ENCODE data around the gene GGT6.

Gene GGT6

GRCh38 chr17:4513113-4514032, 47.0 kb downstream of the GGT6 start:
- H3K4me3 ChIP-seq (ENCODE audit: low read depth, low read length) = no peak overlapping the region
- TF ChIP-seq CTCF (conservative IDR thresholded peaks at IDR 0.05; ENCODE audit: low read depth, low read length) = no peak
- no peak for DNase-seq (ENCODE audit: low read depth)

- TF ChIP-seq CTCF (conservative IDR thresholded peaks at IDR 0.05; ENCODE audit: low read depth, low read length) = no peak
- no peak overlapping the region for H3K4me3 ChIP-seq (ENCODE audit: low read depth, low read length)
- DNase-seq (ENCODE audit: low read depth) = no peak
Observed at GRCh38 chr17:4512156-4513112, 47.9 kb downstream of the GGT6 start.

GRCh38 chr17:4511199-4511932, 49.0 kb downstream of the GGT6 start:
- H3K4me3 ChIP-seq (ENCODE audit: low read depth, low read length) = no peak overlapping the region
- DNase-seq (ENCODE audit: low read depth) = no peak
- no peak for TF ChIP-seq CTCF (conservative IDR thresholded peaks at IDR 0.05; ENCODE audit: low read depth, low read length)

GRCh38 chr17:4510618-4510941, 49.8 kb downstream of the GGT6 start:
- no peak overlapping the region for H3K4me3 ChIP-seq (ENCODE audit: low read depth, low read length)
- no peak for TF ChIP-seq CTCF (conservative IDR thresholded peaks at IDR 0.05; ENCODE audit: low read depth, low read length)
- no peak for DNase-seq (ENCODE audit: low read depth)

GRCh38 chr17:4509923-4510617, 50.3 kb downstream of the GGT6 start:
- DNase-seq (ENCODE audit: low read depth) = peak; percentile 39
- no peak for TF ChIP-seq CTCF (conservative IDR thresholded peaks at IDR 0.05; ENCODE audit: low read depth, low read length)
- no peak overlapping the region for H3K4me3 ChIP-seq (ENCODE audit: low read depth, low read length)

- TF ChIP-seq CTCF (conservative IDR thresholded peaks at IDR 0.05; ENCODE audit: low read depth, low read length) = peak; percentile 16
- no peak overlapping the region for H3K4me3 ChIP-seq (ENCODE audit: low read depth, low read length)
- DNase-seq (ENCODE audit: low read depth) = peak; percentile 58
Observed at GRCh38 chr17:4509401-4509800, 51.0 kb downstream of the GGT6 start.
